ENCODE results near the gene NPEPL1.

Gene NPEPL1

GRCh38 chr20:58702859-58703648 lies 10.5 kb downstream of the NPEPL1 start:
- no peak for DNase-seq

GRCh38 chr20:58703765-58704371 lies 11.3 kb downstream of the NPEPL1 start:
- no peak for DNase-seq

- DNase-seq: no peak
Measured at GRCh38 chr20:58705208-58705926, 12.8 kb downstream of the NPEPL1 start.

- DNase-seq: no peak
Measured at GRCh38 chr20:58706150-58706892, 13.7 kb downstream of the NPEPL1 start.

GRCh38 chr20:58706975-58707681 lies 14.5 kb downstream of the NPEPL1 start:
- DNase-seq: no peak

- no peak for DNase-seq
Measured at GRCh38 chr20:58707770-58708169, 15.2 kb downstream of the NPEPL1 start.

- no peak for DNase-seq
Measured at GRCh38 chr20:58708246-58708931, 15.8 kb downstream of the NPEPL1 start.

- DNase-seq: no peak
Measured at GRCh38 chr20:58709013-58709702, 16.6 kb downstream of the NPEPL1 start.

GRCh38 chr20:58709703-58710039 lies 17.1 kb downstream of the NPEPL1 start:
- DNase-seq: no peak

GRCh38 chr20:58710481-58711265 lies 18.1 kb downstream of the NPEPL1 start:
- DNase-seq: no peak

GRCh38 chr20:58711266-58712051 lies 18.9 kb downstream of the NPEPL1 start:
- DNase-seq: no peak

- no peak for DNase-seq
Measured at GRCh38 chr20:58712151-58712791, 19.7 kb downstream of the NPEPL1 start.

GRCh38 chr20:58712806-58713731 lies 20.5 kb downstream of the NPEPL1 start:
- DNase-seq: no peak

GRCh38 chr20:58713801-58714339 lies 21.3 kb downstream of the NPEPL1 start:
- no peak for DNase-seq

- DNase-seq: no peak
Measured at GRCh38 chr20:58714340-58714922, 21.8 kb downstream of the NPEPL1 start.

- no peak for DNase-seq
Measured at GRCh38 chr20:58714923-58715351, 22.3 kb downstream of the NPEPL1 start.

GRCh38 chr20:58715391-58715800 lies 22.8 kb downstream of the NPEPL1 start:
- no peak for DNase-seq

Measured in DMS79 (cell line).